GM21528 (cell line): Measurements from ENCODE around the gene PTH2.
"Not testable (repeated sequence)": the region's sequence is repeated elsewhere in the genome, so short reads cannot be mapped to it uniquely, and the experiment has no call there.

Source experiments
- ATAC-seq: cut with Tn5 transposase; IDR thresholded peaks from one replicate; pipeline ENCODE4 v1.9.1; 2021; ENCODE audit warnings: mild to moderate bottlenecking, moderate library complexity; ENCODE audit not compliant: unreplicated experiment, low FRiP score

Gene PTH2

GRCh38 chr19:49423071-49423984, at the start of gene PTH2:
Gene PTH2 (minus strand): TSS chr19:49423441. CDS start chr19:49423339, 102 bp downstream.
- no peak for ATAC-seq

- ATAC-seq: no peak
These were observed 49.7 kb upstream of the PTH2 start for GRCh38 chr19:49472936-49473335.

- ATAC-seq: no peak
These were observed 47.4 kb upstream of the PTH2 start for GRCh38 chr19:49470615-49470978.

- peak; percentile 45 for ATAC-seq
These were observed 46.8 kb upstream of the PTH2 start for GRCh38 chr19:49469828-49470614.

- ATAC-seq: peak; percentile 53
These were observed 45.7 kb upstream of the PTH2 start for GRCh38 chr19:49468746-49469447.

GRCh38 chr19:49468199-49468598, 45.0 kb upstream of the PTH2 start:
- no peak for ATAC-seq

GRCh38 chr19:49465371-49465770, 42.1 kb upstream of the PTH2 start:
- ATAC-seq: no peak

GRCh38 chr19:49463960-49464740, 40.9 kb upstream of the PTH2 start:
- ATAC-seq: no peak

GRCh38 chr19:49462492-49462891, 39.3 kb upstream of the PTH2 start:
- no peak for ATAC-seq

- no peak for ATAC-seq
These were observed 38.4 kb upstream of the PTH2 start for GRCh38 chr19:49461656-49462055.

GRCh38 chr19:49461130-49461529, 37.9 kb upstream of the PTH2 start:
- not testable (repeated sequence) for ATAC-seq

- no peak for ATAC-seq
These were observed 36.1 kb upstream of the PTH2 start for GRCh38 chr19:49459388-49459787.

GRCh38 chr19:49458567-49458903, 35.3 kb upstream of the PTH2 start:
- no peak for ATAC-seq

GRCh38 chr19:49456326-49456725, 33.1 kb upstream of the PTH2 start:
- no peak for ATAC-seq

GRCh38 chr19:49455773-49456172, 32.5 kb upstream of the PTH2 start:
- no peak for ATAC-seq

GRCh38 chr19:49453757-49454240, 30.6 kb upstream of the PTH2 start:
- no peak for ATAC-seq

GRCh38 chr19:49453013-49453756, 29.9 kb upstream of the PTH2 start, which contains the start of gene ALDH16A1:
Gene ALDH16A1 (plus strand): TSS chr19:49453225. CDS start chr19:49453332, 107 bp downstream.
- ATAC-seq: peak; percentile 80

- ATAC-seq: peak; percentile 62
These were observed 28.4 kb upstream of the PTH2 start, which contains the start of gene PIH1D1 for GRCh38 chr19:49451430-49452181. Gene PIH1D1 (minus strand): TSS chr19:49451814. CDS start chr19:49451574, 240 bp downstream.
